GM18499 (cell line): ENCODE results near the gene SALL1.

Experiments
- ATAC-seq: cut with Tn5 transposase; IDR thresholded peaks from one replicate; pipeline ENCODE4 v1.9.1; 2021; ENCODE audit warnings: moderate number of reproducible peaks; ENCODE audit not compliant: insufficient read depth, unreplicated experiment

SALL1 gene

DNA sequence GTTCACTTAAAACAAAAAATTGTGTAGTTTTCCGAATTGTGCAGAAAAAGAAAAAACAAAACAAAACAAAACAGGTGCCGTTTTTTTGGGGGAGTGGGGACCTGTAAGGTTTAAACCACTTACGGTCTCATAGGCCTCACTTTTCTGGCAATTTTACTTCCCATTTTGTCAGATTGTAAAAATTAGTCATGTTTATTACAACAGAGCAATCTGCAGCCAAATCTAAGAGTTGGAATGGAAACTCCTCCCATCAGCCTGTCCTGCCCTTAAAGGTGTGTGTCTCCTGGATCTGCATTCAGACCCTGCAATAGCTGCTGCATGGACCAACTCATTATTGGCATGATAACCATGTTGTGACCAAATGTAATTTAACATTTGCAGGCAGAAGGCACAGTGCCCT is 8.2 kb upstream of the SALL1 start:
- no peak for ATAC-seq

DNA sequence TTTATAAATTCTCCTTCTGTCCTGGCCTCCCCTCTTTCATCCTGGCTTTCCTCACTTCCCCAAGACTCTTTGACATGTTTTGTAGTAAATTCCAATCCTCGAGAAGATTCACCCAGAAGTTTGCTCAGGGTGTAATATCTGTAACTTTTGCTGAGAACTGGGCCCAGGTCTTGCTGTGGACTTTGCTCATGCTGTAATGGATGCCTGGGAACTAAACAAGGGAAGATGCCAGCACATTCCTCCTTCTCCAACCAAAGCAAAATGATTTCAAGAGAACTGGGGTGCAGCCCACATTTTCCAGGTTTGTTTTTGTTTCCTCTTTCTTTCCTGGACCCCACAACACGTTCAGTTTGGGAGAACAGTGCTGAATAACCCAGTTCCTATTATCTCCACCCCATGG is 6.6 kb upstream of the SALL1 start:
- no peak for ATAC-seq

DNA sequence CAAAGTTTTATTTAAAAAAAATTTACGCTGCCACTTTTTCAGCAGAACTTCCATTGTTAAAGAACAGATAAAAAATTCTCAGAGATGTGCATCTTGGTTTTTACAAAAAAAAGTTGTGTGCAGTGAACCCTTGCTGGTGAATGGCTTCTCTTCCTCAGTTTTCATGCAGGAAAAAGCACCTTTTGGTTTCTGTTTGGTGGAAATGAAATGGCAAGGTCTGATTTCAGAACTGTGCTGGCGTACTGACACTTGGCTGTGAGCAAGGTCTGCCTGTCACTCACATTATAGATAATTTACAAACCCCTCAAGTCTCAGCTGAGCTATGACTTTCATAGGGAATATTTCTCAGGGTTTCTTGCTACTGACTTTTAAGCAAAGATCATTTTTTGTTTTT is 5.7 kb upstream of the SALL1 start:
- ATAC-seq: no peak

DNA sequence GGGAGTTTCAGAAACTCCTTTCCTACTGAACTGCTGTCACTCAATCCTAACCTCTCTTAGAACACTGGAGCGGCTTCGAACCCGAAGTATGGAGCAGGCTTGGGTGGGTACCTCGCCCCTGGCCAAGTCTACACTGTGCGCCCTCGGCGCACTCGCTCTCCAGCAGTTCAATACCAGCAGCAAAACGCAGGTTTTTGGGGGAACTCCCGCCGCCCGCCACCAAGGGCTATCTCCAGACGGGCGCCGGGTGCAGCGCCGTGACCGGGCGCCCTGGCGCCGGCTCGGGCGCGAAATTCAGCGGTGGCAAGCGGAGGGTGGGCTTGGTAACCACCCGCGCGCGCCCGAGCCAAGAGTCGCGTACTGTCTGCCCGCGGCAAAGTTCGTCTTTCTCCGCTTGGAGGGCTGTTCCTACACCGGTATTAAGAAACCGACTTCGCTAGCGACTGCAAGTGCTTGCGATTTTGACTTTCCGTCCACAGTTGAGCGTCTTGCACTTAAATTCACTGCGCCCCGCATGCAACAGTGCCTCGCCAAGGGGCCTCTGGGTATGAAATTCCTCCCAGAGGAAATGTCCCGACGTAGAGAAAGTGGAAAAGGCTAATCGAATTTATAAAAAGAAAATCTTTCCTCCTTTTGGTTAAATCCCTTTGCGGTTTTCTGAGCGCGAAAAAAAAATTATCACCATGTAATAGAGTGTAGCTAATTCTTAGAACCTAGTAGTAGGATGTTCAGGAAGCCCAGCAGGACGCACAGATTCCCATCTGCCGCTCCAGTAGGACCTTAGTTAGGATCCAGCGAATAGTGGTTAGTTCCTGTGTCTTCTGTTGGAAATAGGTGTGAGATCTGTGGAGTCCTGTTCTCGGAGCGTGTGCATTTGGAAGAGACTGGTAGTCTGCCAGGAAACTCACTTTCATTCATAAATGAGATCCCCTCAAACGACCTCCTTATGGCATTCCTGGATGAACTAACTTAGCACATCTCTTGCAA is 5.0 kb upstream of the SALL1 start:
- no peak for ATAC-seq

DNA sequence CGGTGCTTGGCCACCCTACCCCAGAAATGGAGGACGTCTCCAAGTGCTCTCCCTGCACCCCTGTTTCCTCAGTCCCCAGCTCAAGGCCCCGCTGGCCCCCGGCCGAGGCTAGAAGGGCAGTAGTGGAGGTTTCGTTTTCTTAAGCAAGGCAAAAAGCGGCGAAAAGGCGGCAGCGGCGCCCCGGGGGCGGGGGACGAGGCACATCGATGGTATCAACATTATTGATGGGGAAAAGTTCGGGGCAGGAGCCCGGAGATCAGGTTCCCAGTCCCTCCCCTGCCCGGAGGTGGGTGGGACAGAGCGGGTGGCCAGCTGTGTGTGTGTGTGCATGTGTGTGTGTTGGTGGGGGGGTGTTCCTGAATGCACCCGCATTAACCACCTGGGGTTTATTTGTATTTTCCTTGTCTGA is 4.1 kb upstream of the SALL1 start:
- no peak for ATAC-seq

DNA sequence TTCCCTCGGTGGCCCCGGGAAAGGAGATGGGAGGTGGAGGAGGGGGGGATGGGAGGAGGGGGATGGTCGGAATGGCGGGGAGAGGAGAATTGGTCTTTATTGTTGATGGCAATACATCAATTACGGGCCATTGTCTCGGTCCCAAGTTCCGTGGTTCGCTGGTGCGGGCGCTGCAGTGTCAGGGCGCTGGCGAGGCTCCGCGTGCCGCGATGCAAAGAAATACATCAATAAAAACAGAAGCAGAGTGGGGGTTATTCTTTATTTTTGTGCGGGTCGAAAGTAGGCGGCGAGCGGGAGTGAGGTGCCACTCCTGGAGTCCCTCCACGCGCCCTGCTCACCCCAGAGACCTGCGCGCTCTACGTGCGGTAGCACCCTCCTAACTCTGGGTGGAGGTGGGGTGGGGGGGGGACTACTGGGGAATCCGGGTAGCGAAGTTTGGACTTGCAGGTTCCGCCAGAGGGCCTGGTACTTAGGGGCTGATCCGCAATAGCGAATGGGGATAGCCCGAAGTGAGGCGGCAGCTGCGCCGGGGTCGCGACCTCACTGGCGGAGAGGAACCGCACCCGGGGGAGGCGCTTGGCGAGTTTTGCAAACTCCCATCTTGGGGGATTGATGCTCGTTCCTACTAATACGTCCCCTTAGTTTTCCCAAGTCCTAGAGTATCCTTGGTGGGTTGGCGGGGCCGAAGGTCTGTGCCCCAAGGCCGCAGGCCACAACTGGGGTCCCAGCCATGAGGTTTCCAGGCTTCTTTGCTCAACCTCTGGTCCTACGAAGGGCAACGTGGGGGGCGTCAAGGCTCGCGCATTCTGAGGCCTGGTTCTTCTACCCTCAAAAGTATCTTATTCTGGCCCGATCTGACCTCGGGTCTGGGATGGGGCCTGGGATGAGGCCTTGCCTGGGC is 3.5 kb upstream of the SALL1 start:
- ATAC-seq: no peak

DNA sequence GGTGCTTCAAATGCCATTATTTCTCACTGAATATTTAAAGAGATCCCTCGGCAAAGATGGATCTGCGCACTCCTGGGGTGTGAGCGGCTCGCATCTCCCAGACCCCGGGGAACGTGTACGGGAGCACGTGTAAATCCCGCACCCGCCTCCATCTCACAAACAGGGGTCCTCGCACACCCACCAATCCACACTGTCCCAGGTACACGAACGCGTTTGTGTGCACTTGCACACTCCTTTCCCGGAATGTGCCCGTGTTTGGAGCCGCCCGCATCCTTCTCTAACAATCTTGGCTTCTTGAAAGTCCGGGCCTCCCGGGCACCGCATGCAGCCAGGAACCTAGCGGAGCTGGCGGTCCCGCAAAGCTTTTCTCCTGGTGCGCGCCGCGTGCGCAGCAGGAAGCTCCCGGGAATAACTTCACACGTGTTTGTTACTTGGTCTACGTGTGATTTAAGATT is 2.5 kb upstream of the SALL1 start:
- no peak for ATAC-seq

DNA sequence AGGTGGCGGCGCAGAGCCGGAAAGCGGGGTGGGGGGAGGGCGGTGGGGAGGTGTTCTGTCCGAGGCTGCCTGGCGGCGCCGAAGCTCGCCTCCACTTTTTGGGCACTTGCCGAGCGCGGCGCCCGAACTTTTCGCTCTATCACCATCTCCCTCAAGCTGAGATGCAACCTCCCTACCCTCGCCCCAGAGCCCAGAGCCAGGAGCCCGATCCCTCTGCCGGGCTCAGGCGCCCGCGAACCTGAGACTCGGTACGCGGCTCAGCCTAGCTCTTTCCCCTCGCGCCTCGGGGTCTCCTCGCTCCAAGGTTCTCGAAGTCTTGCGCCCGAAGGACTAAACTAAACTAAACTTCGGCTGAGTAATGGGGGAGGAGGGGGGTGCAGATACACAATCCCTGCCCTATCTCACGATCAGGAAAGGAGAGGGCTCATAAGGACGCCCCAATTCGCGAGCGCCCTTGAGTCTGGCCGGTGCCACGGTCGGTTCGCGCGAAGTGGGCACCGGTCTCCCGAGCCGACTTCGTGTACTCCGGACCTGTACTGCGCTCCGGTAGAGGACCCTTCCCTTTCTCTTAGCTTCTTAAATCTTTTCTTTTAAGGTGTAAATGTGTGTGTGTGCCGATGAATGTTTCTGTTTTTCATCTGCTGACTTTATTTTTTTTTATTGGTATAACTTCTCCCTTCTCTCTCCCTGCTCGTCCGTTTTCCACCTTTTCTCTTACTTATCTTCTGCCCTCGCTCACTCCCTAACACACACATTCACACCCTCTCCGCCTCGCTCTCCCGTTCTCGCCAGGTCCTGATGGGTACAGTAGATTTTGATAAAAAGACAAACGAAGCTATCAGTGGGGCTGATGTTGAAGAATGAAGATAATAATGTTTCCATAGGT is 1.9 kb upstream of the SALL1 start:
- no peak for ATAC-seq

DNA sequence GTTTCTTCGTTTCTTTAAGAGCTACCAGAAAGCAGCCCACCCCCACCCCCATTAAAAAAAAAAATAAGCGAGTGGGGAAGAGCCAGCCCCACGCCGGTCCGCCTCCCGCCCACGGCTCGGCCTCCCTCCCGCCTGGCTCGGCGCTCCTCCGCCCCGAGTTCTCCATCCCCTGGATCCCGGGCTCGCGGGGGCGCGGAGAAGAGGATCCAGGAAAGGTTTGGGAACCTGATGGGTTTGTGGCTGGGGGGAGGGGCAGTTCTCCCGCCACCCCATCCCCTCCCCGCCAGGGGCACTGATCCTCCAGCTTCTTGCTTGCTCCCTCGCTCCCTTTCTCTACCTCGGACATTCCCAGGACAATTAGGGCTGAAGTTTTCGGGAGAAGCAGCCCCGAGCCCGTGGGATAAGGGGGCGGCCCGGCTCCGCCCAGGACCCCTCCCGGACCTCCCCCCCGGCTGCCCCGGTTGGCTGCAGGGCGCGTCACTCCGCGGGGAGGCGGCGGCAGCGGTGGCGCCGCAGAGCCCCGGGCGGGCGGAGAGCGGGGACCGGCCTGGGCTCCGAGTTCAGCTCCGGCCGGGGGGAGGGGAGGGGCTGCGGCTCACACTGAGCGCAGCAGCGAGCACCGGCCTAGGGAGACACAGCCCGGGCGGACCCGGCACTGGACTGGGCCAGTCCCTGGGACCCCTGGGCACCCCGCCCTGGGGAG is 1.0 kb upstream of the SALL1 start:
- ATAC-seq: no peak

DNA sequence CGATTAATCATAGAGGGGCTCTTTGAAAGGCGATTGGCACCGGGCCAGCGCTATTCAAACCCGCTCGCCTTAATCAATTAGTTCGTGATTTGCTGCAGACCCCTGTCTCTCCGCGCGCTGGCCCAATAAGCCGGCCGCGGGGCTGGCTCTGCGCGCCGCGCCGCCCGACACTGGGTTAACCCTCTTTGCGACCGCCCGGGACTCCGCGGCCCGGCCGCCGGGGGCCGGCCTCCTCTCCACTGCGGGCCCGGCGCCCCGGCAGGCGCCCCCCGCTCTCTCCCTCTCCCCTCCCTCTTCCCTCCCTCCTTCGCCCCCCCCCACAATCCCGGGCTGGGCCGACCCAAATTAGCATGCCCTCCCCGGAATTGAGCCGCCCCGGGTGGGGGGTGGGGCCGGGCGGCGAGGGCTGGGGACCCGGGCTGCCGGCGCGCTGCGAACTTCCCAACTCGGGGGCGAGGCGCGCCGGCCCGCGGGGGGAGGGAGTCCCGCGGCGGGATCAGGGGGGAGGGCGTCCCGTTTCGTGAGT is 428 bp upstream of the SALL1 start:
- no peak for ATAC-seq

DNA sequence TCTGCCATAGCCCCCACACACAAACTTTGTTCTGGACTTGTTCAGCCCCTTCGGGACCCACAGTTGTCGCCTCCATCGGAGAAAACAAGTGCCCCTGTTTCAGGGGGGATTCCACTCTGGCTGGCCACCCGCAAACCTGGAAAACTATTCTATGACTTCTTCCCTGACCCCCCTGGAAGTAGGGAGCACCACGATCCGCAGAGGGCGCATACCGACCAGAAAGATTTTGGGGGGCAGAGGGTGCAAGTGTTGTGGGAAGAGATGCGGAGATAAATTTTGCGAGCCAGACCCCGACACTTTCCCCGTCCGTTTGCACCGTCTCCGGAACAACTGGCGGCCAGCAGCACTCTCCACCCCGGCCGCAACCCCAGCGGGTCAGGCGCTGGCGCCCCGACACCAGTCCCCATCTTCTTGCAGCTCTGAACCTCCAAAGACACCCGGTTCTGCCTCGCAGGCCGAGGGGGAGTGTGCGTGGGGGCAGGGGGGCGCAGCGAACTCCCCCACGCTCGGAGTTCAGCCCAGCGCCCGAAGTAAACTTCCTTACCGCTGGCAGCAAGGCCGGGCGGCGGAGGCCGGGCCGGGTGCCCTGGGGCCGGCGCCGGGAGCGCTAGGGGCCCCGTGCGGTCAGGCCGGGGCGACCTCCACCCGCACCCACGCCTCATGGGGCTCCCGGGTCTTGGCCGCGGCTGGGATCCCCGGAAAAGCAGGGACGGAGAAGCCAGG is 744 bp downstream of the SALL1 start:
- no peak for ATAC-seq

DNA sequence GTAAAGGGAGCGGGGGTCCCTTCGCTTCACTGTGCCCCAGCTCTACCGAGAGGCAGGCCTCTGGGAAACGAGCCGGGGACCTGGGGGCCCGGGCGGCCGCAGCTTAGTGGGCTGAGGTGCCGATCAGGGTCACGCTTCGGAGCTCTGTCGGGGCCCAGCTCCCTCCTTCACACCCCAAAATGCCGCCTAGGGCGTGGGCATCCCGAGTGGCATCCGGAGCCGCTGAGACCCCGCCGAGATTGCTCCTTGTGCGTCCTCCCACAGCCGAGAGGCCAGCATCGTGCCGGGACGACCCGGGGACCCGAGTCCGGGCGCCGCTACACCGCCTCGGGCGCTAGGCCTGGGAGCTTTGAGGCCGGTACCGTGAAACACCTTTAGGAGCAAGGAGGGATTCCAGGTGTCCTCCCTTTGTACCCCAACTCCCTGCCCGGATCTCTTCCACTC is 1.3 kb downstream of the SALL1 start:
- no peak for ATAC-seq

DNA sequence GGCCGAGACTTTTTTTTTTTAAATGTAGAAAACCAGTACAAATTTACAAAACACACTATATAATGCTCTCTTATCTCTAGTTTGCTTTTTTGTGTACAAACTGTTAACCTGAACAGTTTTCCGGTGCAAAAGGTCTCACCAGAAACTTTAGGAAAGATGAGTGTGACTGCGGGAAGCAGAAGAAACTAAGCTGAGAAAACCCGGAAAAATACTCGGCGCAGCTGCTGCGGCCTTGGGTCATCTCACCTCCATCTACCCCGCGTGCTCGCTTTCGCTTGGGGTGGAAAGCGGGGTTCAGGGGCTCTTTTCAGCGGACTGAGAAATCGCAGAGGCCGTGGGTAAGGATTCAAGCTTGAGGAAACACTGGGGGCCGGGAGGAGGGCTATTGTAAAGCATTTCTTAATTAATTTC is 1.8 kb downstream of the SALL1 start:
- no peak for ATAC-seq

DNA sequence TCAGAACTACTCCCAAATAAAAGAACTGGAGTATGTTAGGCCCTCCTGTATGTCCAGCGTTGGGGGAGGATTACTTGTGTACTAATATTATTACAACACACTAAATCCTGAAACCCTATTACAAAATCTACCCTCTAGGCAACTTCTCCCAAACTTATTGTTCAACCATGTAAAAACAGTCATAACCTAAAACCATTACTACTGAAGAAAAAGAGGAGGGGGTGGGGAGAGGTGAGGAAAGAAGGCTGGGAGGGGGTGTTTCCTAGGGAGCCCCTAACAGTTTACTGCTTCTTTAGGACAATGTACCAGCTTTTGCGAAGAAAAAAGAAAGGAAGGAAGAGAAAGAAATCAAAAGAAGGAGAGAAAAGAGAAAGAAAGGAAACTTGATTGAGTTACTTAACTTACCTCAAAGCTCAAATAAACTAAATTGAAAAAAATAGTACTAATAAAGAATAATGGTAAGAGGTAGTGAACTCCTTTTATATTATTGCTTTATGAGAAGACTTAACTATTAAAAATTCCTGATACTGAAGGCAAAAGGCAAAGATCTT is 2.3 kb downstream of the SALL1 start:
- no peak for ATAC-seq

DNA sequence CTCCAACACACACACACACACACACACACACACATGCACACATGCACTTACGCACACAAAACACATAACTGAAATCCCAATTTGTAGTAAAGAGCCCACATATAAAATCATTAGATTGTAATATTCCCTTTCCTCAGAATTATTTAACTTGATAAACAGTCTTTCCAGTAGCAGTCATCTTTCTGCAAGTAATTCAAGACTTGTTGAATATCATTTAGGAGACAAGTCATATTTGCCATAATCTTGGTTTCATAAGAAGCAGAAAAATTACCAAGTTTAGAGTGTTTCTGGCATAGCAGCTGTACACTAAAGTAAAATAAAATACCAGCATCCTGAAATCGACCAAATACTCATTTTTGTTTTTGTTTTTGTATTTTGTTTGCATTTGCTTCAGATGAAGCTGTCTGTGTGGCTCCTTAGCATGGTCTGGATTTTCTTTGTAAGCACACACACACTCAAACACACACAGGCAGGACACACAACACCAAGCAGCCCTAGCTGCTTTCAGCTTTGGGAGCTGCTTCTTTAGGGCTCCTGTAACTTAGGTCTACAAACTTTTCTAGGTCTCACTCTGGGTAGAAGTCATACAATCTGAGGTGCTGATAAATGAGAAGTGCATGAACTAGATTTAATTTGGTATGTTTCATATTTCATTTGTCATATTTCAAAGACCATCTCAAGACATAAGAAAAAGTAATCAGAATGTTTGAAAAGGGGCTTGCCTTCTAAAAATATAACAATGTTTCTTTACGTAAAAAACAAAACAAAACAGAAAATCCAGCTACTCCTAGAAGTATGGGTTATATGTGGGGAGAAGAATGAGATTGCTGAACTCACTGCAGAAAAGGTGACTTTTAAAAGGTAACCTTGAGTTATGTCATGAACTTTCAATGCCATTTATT is 3.0 kb downstream of the SALL1 start:
- ATAC-seq: no peak

DNA sequence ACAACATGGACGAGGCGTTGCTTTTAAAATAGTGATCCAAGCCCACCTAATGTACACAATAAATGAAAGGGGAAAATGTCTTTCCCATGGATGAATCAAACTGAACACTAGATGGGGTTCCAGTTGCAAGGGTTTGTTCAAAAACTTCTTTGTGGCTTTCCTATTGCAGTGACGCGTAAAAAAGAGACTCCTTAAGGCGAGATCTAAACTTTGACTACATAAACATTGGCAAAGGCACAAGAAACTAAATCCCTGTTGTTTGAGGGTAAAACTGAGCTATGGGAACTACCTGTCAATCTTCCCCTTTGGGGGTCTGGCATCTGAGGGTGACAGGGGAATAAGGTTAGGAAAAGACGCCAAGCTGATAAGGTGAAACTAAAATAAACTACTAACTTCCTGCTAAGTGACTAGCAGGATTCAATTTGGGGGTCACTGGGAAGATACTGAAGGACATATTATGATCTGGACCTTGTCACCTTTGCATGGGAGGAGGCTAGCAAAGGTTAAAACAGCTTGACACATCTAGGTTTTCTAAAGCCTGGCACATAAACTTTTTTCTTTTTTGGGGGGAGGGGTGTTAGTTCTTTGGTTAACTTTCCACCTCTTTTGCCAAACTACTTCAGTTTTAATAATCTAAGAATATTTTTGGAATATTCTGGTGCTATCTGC is 4.7 kb downstream of the SALL1 start:
- ATAC-seq: no peak

DNA sequence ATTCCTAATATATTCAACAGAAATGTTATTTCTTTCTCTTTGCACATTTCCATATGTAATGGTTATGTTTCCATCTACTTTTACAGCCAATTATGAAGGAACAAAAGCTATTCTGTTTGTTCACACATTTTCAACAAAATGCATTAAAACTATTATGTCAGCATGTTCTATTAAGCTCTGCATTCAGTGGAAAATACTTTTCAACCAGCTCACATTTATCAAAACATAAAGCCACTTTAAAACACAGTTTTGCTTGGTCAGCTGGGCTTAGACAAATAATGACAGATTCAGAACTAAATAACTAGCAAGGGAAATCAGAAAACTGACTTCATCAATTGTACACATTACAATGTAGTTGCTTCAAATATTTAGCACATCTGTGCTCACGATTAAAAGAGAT is 6.9 kb downstream of the SALL1 start:
- no peak for ATAC-seq
